A673 (cell line): ENCODE measurements around the gene TRIM32. TPM values are rescaled to one million over a fixed set of nuclear protein-coding genes. Genes with fewer than 3 reads are reported as not detected.

Source experiments
- BruUV-seq: library from RNA; stranded (reverse); fragments of 400-500 nt; replicated peaks from 2 replicates; lab custom pipeline; 2021; lab: Mats Ljungman, UMichigan
- CTCF ChIA-PET: fragments of 300-600 bp; sonication (Branson Sonifier 250); formaldehyde crosslinking; loops from one replicate; lab custom pipeline; 2022; ENCODE audit warnings: antibody characterized with exemption; lab: Charles Lee
- POLR2A ChIA-PET: fragments of 300-600 bp; sonication (Branson Sonifier 250); formaldehyde crosslinking; loops from one replicate; lab custom pipeline; 2022; ENCODE audit warnings: antibody characterized with exemption; ENCODE audit not compliant: low non-redundant PET; lab: Charles Lee
- DNase-seq: peaks from one replicate; pipeline ENCODE4 v3.0.0-alpha.2; 2015; ENCODE audit warnings: low spot score
- H3K27ac ChIP-seq: fragments of 200-600 bp; sonication (generic); 2 replicates; pipeline ENCODE4 v1.5.1; 2016; ENCODE audit warnings: mixed run types, low read depth, mild to moderate bottlenecking, mixed read lengths, antibody characterized with exemption, low read length; ENCODE audit not compliant: poor library complexity, severe bottlenecking
- H3K27me3 ChIP-seq: fragments of 200-600 bp; sonication (generic); replicated peaks from 2 replicates; pipeline ENCODE4 v1.6.1; 2017; ENCODE audit warnings: mixed run types, low read depth, mild to moderate bottlenecking, mixed read lengths, antibody characterized with exemption, low read length; ENCODE audit not compliant: insufficient read depth, poor library complexity
- H3K36me3 ChIP-seq: fragments of 200-600 bp; sonication (generic); 2 replicates; pipeline ENCODE4 v1.6.1; 2016; ENCODE audit warnings: mixed run types, mild to moderate bottlenecking, mixed read lengths, antibody characterized with exemption, low read length; ENCODE audit not compliant: insufficient read depth, poor library complexity, severe bottlenecking
- H3K4me1 ChIP-seq: fragments of 200-600 bp; sonication (generic); 2 replicates; pipeline ENCODE4 v1.6.1; 2017; ENCODE audit warnings: mixed run types, mild to moderate bottlenecking, mixed read lengths, antibody characterized with exemption, low read length; ENCODE audit not compliant: insufficient read depth, poor library complexity, severe bottlenecking
- H3K4me3 ChIP-seq: fragments of 200-600 bp; sonication (generic); 2 replicates; pipeline ENCODE4 v1.5.1; 2016; ENCODE audit warnings: low read depth, mixed run types, mild to moderate bottlenecking, mixed read lengths, low read length; ENCODE audit not compliant: poor library complexity, severe bottlenecking
- H3K9me3 ChIP-seq: fragments of 200-600 bp; sonication (generic); 2 replicates; pipeline ENCODE4 v1.6.1; 2016; ENCODE audit warnings: mixed run types, low read depth, mild to moderate bottlenecking, mixed read lengths, antibody characterized with exemption, low read length; ENCODE audit not compliant: poor library complexity, severe bottlenecking
- EZH2 ChIP-seq: fragments of 200-600 bp; sonication (generic); IDR thresholded peaks from 2 replicates; pipeline ENCODE4 v1.6.1; 2017; ENCODE audit warnings: borderline replicate concordance, low read depth, mild to moderate bottlenecking, mixed read lengths, antibody characterized with exemption, low read length; ENCODE audit not compliant: poor library complexity, severe bottlenecking
- intact Hi-C: fragments of 100-400 bp; cut with micrococcal nuclease; formaldehyde crosslinking; loops from one replicate; pipeline ENCODE4 v1.10.0; 2022; ENCODE audit not compliant: unreplicated experiment
- total RNA-seq: library from RNA; stranded (reverse); gene quantifications from 2 replicates; pipeline ENCODE4 v1.2.3, GENCODE V29; 2021
- TF ChIP-seq, protein P1 (sequence below): fragments of 300-800, 200-600 bp; sonication (generic); conservative IDR thresholded peaks from 2 replicates; pipeline ENCODE4 v1.5.1; 2017; ENCODE audit warnings: low read depth, mild to moderate bottlenecking, antibody characterized with exemption, low read length, moderate library complexity, mixed read lengths

Gene TRIM32
- total RNA-seq, 1 experiment from 2014 or later: 28.9 TPM

DNA sequence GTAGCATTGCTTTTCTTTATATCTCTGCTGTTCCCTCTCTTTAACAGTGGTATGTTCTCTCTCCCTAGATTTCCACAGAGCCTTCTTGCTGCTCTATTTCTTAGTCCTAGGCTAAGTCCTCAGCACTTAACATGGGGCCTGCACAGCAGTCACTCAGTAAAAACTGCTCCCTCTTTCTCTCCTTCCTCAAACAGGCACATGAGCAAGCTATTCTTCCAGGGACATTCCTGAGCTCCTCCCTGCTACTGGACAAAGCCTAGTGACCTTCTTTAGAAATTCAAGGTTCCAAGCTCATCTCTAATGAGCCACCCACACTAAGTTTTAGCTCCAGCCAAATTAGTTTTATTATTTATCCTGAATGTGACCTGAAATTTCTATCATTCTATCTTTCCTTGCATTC, 39.5 kb downstream of the TRIM32 start:
- ChIA-PET POLR2A (no interaction called here), CTCF (no interaction called here)
- BruUV-seq: no TSS peak
- no peak for DNase-seq
- Histone ChIP-seq H3K36me3 (no peaks in the 10 kb centered on the region), H3K27me3 (no peaks in the 10 kb centered on the region), H3K27ac (no peak overlapping the region), H3K4me3 (no peak overlapping the region), H3K4me1 (no peaks in the 10 kb centered on the region), H3K9me3 (no peaks in the 10 kb centered on the region)
- intact Hi-C loops: no loop called here
- TF ChIP-seq, protein P1, sequence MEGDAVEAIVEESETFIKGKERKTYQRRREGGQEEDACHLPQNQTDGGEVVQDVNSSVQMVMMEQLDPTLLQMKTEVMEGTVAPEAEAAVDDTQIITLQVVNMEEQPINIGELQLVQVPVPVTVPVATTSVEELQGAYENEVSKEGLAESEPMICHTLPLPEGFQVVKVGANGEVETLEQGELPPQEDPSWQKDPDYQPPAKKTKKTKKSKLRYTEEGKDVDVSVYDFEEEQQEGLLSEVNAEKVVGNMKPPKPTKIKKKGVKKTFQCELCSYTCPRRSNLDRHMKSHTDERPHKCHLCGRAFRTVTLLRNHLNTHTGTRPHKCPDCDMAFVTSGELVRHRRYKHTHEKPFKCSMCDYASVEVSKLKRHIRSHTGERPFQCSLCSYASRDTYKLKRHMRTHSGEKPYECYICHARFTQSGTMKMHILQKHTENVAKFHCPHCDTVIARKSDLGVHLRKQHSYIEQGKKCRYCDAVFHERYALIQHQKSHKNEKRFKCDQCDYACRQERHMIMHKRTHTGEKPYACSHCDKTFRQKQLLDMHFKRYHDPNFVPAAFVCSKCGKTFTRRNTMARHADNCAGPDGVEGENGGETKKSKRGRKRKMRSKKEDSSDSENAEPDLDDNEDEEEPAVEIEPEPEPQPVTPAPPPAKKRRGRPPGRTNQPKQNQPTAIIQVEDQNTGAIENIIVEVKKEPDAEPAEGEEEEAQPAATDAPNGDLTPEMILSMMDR: no peak
- no peak for TF ChIP-seq EZH2

DNA sequence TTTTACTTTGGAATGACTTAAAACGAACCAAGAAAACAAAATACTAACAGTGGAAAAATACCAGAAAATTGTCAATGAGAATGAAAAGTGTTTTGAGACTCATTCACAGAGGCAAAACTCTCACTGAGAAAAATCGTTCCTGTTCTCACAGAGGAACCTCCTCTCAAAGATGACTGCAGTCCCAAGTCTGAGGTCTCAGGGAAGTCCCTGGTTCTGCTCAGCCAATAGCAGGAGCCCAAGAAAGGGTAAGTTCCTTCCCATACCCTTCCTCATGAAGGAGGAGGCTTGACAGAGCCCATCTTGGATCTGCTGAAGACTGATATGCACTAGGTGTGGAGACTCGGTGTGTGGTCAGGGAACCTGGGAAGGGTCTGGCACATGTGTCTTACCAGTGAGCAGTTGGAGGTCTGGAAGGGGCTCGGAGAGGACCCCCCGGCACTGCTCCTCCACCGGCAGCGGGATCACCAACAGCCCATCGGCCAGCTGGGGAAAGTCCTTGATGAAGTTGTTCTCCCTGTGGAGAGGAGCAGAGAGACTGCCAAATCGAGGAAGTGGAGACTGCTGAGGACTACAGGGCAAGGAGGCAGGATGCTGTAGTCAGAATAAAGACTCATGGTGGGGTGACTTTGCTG, 46.0 kb downstream of the TRIM32 start:
- CTCF ChIA-PET: no interaction called here
- TF ChIP-seq, protein P1: no peak
- TF ChIP-seq EZH2: no peak
- Histone ChIP-seq H3K4me3 (no peak overlapping the region), H3K4me1 (no peaks in the 10 kb centered on the region), H3K36me3 (no peaks in the 10 kb centered on the region), H3K27me3 (no peaks in the 10 kb centered on the region), H3K9me3 (no peaks in the 10 kb centered on the region), H3K27ac (no peak overlapping the region)
- no TSS peak for BruUV-seq
- intact Hi-C loops: no loop called here
- DNase-seq: no peak
- POLR2A ChIA-PET: no interaction called here

DNA sequence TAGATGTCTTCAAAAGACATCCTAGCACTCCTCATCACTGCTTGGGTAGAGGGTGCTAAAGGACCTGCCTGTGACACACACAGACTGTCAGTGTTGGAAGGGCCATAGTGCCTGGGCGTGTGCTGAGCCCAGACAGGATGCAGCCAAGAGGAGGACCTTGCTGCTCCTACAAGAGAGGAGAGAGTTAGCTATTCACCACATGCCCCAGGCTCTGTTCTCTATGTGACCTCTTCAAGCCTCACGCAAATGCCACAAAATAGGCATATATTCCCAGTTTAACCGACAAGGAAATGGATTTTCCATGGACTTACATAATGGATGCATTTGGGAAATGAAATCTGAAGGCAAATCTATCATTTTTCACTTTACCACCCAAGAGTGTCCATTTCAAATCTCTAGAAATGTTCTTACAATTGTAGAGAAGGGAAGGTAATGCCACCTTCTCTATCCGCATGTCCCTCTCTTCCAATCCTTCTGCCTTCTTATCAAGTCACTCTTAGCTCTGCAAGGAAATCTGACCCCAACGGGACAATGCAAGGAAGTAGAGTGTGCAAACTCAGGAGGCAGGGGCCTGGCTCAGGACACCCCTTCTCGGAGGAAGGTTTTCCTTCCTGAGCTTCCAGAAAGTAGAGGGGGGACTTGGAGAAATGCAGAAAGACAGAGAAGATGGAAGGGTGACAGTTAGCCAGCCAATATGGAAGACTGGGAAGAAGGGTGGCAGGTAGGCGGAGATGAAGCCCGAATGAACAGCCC, 49.5 kb downstream of the TRIM32 start:
- intact Hi-C loops: loop anchor here (1.0 kb wide), 1 partner anchor 124 kb away; no protein-coding TSS in a partner anchor
- no peak for DNase-seq
- no TSS peak for BruUV-seq
- H3K4me1 ChIP-seq: no peaks in the 10 kb centered on the region
- no peak overlapping the region for H3K4me3 ChIP-seq
- no peaks in the 10 kb centered on the region for H3K27me3 ChIP-seq
- no peaks in the 10 kb centered on the region for H3K36me3 ChIP-seq
- H3K27ac ChIP-seq: no peak overlapping the region
- no peaks in the 10 kb centered on the region for H3K9me3 ChIP-seq
- ChIA-PET CTCF (interaction anchor here (0.6 to 3.1 kb wide), 4 partner anchors 12 to 1788 kb away, joined by 3 to 72 read pairs (median 4); no protein-coding TSS in a partner anchor), POLR2A (interaction anchor here (0.6 kb wide), 1 partner anchor 63 kb away, joined by 4 read pairs; no protein-coding TSS in a partner anchor)
- no peak for TF ChIP-seq EZH2
- TF ChIP-seq, protein P1: no peak
